ENCODE results near the gene SESN1.

The SESN1 gene

DNA sequence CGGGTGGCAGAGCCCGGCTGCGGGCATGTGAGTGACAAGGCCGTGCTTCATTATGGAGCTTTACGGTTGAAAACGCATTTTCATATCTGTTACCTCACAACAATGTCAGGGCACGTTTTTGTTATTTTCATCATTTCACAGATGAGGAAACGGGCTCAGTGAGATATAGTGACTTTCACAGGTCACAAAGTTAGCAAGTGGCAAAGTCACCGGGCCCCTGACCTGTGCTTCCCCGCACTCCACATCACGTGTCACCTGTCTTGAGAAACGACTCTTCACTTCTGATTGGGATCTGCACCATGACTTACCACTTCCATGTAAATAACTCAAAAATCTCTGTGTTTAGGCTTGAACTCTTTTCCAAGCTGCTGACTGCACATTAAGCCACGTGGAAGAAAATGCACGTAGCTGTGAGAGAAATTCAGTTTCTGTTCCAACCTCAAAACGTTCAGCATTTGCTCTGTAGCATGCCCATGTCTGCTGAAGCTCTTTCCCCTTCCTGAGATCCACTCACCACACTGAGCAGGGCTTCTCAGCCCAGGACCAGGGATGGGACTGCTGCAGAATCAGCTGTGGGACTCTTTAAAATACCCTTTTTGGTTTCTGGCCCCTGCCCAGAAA lies 139.2 kb downstream of the SESN1 start:
- no peak for DNase-seq

DNA sequence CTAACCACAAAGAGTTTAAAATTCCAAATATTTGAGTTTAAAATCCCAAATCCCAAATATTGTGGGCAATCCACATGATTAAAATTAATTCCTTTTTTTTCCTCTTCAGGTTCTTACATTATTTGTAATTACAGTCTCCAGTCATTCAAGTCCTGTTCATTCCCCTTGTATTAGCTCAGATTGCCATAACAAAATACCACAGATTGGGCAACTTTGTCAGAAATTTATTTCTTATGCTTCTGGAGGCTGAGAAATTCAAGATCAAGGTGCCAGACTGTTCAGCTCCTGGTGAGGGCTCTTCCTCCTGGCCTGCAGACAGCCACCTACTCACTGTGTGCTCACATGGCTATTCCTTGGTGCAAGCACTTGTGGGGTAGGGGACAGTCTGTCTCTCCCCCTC lies 141.0 kb downstream of the SESN1 start:
- DNase-seq: no peak

DNA sequence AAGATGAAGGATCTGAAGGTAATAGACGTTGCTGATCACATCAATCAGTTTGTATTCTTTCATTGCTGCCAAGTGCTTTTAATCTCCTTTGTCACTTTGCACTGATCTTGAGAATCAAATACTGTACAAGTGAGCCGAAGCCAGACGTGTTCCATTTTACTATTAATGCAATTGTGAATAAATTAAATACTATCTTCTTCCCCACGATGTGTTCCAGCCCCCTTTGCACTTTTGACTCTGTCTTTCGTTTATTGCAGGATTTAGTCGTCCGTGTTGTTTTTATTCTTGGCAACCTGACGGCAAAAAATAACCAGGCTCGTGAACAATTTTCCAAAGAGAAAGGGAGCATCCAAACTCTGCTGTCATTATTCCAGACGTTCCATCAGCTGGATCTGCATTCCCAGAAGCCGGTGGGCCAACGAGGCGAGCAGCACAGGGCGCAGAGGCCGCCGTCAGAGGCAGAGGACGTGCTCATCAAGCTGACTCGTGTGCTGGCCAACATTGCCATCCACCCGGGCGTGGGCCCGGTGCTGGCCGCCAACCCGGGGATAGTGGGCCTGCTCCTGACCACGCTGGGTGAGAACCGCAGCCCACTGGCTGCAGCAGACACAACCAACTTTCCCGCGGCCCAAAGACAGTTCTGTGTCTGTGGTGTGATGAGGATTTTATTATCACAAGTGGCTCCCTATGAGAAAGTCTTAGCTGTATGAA lies 141.7 kb downstream of the SESN1 start:
- DNase-seq: no peak

DNA sequence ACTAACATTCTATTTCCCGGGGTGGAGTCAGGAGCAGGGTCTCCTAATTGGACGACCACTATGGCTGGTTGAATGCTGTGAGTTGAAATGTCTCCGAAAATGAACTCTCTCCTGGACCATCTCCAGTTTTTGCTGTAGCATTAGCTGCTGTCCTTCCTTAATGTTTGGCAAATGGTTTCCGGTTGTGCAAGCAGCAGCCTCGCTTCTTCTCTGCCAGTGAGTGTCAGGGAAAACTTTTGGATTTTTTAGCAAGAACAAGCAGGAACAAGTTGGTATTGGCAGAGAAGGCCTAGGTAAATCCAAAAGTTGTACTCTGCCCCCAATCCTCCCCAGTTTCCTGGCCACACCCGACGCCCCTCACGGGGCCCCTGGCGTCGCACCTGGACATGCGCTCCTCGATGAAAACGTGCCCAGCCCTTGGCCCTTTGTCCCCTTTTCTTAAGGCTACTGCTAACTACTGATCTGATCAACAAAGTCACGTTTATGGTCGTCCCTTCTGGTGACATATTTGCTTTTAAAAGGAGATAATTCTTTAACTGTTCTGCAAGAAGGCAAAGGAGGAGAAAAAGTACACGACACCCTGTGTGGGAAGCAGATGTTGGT lies 143.2 kb downstream of the SESN1 start:
- no peak for DNase-seq

DNA sequence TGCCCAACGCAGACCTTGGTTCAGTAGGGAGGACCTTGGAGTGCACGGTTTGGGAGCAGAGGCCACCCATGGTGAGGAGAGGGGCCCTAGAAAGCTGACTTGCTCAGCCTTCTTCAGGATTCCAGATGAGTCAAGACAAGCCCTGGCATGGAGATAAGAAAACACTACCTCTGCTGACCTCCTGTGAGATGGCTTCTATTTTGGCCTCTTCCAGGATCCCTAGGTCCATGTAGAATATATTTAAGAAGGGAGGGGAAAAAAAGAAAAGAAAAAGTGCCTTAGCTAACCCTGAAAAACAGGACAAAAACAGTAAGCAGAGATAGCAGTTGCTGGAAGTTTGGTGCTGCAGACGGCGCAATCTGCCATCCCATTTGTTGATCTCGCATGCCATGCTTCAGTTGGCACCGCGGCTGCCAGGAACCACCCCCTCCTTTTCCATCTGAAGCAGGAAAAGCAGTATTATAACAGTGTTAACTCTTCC lies 146.4 kb downstream of the SESN1 start:
- no peak for DNase-seq

DNA sequence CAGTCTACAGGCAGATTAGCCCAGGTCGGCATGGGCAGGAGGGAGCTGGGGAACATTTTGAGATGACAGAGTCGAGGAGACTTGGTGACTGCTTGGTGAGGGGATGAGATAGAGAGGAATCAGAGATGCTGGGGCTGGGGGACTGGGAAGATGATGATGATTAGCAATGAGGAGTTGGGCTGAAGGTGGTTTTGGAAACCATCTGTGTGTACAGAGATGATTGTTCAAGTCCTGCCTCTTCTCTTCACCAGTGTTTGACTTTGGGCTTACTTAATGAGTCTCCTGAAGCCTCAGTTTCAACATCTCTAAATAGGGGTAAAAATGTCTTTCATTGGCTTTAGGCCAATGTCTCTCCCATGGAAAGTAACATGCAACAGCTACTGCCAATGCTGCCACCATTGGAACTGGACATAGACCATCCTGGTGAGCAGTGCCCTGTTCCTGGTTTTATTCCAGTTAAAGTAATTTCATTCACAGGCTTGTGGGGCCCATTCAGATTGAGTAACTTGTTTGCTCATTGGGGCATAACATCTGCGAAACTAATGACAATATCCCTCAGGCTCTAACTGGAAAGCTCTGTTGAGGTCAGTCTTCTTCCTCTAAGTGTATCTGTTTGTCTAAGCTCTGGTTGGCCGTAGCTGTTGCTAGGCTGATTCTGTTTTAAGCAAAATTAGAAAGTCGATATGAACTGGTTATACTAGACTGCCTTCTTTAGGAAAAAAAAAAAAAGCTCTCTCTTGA lies 147.4 kb downstream of the SESN1 start:
- no peak for DNase-seq

DNA sequence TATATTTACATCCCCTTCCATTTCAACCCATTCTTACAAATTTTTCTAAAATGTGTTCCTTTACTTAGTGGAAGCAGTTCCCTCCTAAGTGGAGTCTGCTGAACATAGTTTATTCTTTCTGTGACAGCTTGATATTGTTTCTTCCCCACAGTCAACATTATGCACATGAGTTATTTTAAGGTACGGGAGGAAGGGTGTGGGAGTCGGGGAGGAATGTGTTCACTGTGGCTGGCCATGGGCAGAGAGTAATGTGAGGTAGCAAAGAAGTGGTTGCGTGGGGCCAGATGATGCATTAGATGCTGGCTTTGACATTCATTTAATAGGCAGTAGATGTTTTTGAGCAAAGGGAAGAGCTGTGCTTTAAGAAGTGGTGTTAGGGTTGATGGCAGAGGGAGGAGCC lies 148.0 kb downstream of the SESN1 start:
- DNase-seq: no peak

DNA sequence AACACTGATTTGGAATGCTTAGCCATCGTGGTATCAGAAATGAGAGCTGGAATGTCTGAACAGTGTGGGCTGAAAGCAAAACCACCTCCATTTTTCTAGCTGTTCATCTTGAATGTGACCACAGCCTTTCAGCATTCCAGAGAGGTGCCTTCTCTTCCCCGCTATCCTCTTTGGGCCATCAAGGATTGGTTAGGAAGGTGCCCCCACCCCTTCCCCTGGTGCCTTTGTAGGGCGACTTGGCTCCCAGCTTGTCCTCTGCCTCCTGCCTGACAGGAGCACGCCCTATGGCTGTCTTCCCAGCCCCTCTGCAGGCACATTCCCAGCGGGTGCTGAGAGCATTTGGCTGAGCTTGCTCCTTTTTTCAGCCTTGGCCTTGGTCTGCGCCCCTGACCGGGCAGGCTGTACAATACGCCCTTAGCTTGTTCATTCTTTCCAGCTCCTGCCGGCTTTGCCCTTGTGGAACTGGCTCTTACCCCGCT lies 148.9 kb downstream of the SESN1 start:
- DNase-seq: no peak

DNA sequence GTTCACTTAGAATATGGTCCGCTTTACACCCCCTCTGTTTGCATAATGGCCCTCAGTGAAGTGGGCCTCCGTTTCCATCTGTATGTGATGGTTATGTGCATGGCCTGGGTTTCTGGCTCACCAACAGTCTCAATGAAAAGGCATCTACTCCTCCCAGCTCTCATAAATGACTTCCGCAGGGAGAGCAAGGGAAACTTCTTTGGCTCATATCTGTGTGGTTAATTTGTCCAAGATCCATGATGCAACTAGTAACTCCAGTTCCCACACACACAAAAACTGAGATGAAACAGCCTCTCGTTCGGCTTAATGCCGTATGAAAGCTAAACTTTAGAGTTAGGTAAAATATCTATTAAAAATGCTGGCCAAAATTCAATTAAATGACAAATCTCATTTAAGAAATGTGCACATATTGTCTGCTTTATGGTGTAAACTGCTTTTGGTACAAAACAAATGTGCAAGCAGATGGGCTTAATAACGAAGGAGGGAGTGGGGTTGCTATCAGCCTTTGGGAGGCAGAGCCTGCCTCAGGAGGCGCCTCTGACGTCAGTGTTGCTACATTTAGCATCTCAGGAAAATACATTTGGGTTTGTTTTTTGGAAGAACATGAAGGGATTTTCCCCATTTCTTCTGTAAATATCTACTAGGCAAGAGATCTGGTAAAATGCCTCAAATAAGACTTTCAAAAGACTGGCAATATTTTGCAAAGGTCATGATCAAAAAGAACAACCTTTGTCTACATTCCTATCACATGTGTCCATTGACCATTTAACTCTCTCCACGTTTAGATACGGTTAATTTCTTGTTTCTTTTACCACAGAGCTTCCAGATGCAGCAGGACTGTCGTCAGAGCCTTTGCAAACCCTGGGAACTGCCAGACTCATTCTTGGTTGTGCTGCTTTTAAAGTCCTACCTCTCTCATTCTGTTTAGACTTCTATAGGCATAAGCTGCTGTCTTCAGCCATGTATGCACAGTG lies 149.7 kb downstream of the SESN1 start:
- DNase-seq: no peak

DNA sequence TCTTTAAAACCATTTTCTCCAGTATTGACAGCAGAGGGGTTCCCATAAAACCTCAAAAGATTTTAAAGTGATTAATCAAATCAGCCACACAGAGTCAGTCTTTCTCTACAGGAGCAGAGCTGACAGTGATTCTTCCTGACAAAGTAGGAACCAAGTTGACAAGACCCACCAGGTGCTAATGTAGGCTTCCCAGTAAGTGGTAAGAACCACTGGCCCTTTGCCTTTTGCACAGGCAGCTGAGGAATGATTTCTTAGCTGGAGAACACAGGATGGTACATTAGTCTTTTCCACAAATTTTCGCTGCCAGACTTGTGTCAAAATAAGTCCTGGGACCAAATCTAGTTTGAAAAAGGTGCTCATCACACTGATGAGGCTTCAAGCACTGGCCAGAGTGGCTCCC lies 150.6 kb downstream of the SESN1 start:
- no peak for DNase-seq

DNA sequence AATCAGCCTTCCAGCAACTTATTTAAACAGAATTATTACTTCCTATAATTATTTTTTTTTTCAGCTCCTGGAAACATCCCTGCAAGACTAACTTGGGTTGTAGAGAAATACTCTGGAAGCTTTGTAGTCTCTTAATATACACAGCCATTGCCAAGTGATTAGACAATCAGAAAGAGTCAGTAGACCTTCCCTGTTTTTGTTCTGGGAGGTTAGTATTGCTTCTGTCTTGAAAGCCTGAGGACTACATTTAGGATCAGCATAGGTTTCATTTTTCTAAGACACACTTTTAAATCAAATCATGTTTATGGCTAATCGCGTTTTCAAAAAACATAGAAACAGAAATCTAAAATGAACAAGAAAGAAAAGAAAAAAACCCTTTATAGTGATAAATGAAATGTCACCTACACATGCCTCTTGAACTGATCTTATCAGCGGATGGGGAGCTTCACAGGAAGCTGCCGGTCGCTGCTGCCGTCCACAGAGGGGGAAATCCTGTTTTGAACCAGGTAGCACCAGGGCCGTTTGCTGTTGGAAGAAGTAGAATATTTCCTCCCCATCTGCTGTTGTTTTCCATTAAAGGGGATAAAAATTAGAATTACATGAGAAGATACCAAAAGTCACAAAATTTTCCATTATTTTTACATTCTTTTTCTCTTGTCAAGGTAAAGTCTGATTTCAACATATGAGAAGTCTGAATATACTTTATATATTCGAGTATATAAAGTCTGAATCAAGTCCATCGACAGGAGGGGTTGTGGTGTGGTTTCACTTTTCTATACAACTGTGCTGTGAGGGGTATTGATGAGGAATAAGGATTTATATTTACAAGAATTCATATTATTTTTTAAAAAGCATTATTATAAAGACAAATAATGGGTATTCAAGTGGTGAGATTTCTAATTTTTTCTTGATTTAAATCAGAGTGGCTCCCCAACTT lies 151.8 kb downstream of the SESN1 start:
- peak; percentile 58 to 63 for DNase-seq

DNA sequence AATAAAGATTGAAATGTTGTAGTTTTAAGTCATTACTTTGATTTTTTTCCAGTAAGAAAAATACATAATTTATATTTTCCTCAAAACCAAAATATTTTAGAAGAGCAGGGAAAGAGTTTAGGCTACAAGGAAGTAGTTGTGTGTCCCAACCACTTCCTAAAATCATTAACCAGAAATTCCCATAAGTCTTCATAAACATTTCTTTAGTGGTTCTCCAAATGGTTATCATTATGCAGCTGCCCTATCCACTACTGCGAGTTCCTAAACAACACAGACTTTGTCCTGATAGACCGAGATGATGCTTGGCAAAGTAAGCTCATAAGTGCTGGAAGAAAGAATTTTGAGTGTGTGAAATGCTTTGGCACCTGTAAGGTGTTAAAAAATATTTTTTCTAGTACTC lies 152.8 kb downstream of the SESN1 start:
- no peak for DNase-seq

DNA sequence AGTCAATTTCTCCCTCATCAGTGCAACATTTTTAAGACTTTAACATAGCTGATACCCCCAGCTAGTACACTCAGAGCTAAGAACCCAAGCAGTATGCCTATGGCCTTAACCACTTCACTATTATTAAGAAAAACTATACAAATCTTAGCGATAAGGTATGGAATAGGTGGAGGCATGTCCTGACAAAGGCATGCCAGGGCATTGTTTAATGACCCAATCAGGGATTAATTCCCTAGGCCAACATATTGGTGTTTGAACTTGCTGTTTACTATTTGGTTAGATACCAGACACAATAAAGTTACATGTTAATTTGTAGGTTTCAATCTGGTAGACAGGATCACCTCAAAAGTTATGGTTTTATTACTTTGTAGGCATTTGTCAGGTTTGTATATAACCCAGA lies 153.4 kb downstream of the SESN1 start:
- DNase-seq: no peak

DNA sequence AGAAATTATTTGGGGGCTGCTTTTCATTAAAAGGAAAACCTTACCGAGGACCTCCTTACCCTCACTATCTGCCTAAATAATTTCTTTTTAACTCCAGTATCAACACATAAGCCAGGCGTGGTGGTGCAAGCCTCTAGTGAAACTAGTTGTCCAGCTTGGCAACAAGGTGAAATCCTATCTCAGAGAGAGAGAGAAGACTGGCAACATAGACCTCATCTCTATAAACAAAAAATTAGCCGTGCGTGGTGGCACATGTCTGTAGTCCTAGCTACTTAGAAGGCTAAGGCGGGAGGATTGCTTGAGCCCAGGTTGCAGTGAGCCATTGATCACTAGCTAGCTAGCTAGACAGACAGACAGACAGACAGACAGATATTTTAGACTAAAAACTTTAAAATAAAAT lies 153.9 kb downstream of the SESN1 start:
- no peak for DNase-seq

DNA sequence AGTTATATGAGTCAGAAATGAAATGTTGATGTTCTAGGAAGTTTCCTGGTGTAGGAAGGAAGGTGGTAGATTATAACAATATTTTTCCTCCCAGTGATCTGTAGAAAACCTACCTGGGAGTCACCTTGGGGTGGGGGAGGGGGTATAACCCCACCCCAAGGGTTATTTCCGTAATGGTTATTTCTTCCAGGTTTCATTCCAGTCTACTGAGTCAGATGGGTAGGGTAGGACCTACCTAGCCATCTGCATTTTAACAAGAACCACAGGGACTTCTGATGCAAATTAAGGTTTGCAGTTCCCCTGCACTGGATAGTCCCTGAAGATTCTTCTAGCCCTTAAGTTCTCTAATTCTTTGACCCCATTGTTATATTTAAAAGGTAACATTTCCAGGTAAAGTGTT lies 157.5 kb downstream of the SESN1 start:
- DNase-seq: no peak

Measured in activated CD4-positive, alpha-beta T cell treated with anti-CD3 and anti-CD28 coated beads for 4 hours (primary cell).